Parathyroid adenoma (tissue), 2 donors: ENCODE results near the gene PLCB1.

Experiments
- H2AFZ ChIP-seq: fragments of 300-600 bp; sonication (generic); one replicate; pipeline ENCODE4 v1.7.0; 2017; ENCODE audit warnings: antibody characterized with exemption, mild to moderate bottlenecking
- H3K27ac ChIP-seq: fragments of 300-600 bp; sonication (generic); one replicate; pipeline ENCODE4 v1.7.0; 2017
- H3K27me3 ChIP-seq: fragments of 300-600 bp; sonication (generic); one replicate; pipeline ENCODE4 v1.7.0; 2017; ENCODE audit warnings: low read length; ENCODE audit not compliant: control insufficient read depth, insufficient read depth
- H3K36me3 ChIP-seq: fragments of 300-600 bp; sonication (generic); one replicate; pipeline ENCODE4 v1.7.0; 2017; ENCODE audit warnings: low read length; ENCODE audit not compliant: control insufficient read depth, insufficient read depth
- H3K4me1 ChIP-seq: fragments of 300-600 bp; sonication (generic); one replicate; pipeline ENCODE4 v1.7.0; 2017; ENCODE audit warnings: control low read depth
- H3K4me2 ChIP-seq: fragments of 300-600 bp; sonication (generic); one replicate; pipeline ENCODE4 v1.7.0; 2017; ENCODE audit warnings: low read length
- H3K4me3 ChIP-seq: fragments of 300-600 bp; sonication (generic); one replicate; pipeline ENCODE4 v1.7.0; 2017; ENCODE audit warnings: low read depth, low read length
- H3K79me2 ChIP-seq: fragments of 300-600 bp; sonication (generic); one replicate; pipeline ENCODE4 v1.7.0; 2017; ENCODE audit warnings: control low read depth
- H3K9ac ChIP-seq: fragments of 300-600 bp; sonication (generic); one replicate; pipeline ENCODE4 v1.7.0; 2017; ENCODE audit warnings: mild to moderate bottlenecking
- H3K9me3 ChIP-seq: fragments of 300-600 bp; sonication (generic); one replicate; pipeline ENCODE4 v1.7.0; 2017; ENCODE audit warnings: low read length; ENCODE audit not compliant: control insufficient read depth
- CTCF ChIP-seq: fragments of 300-600 bp; sonication (generic); IDR thresholded peaks from one replicate; pipeline ENCODE4 v1.7.0; 2017; ENCODE audit warnings: antibody characterized with exemption, mild to moderate bottlenecking
- donor health status: primary hyperparathyroidism.

The PLCB1 gene

GRCh38 chr20:8933381-8933807 is 801.3 kb downstream of the PLCB1 start:
- Histone ChIP-seq H3K27ac (no peak overlapping the region), H3K4me1 (peaks cover 4% of the 10 kb centered on the region), H3K27me3 (no peaks in the 10 kb centered on the region), H3K4me2 (no peak overlapping the region), H3K79me2 (no peaks in the 10 kb centered on the region), H3K9me3 (no peaks in the 10 kb centered on the region), H2AFZ (peak overlapping the region; percentile 30), H3K36me3 (no peaks in the 10 kb centered on the region), H3K4me3 (no peak overlapping the region), H3K9ac (no peak overlapping the region)
- TF ChIP-seq CTCF: no peak

GRCh38 chr20:8934362-8934761 is 802.3 kb downstream of the PLCB1 start:
- H3K4me1 ChIP-seq: peaks cover 4% of the 10 kb centered on the region
- H3K9ac ChIP-seq: no peak overlapping the region
- no peak overlapping the region for H2AFZ ChIP-seq
- no peaks in the 10 kb centered on the region for H3K27me3 ChIP-seq
- H3K9me3 ChIP-seq: no peaks in the 10 kb centered on the region
- no peak overlapping the region for H3K27ac ChIP-seq
- no peaks in the 10 kb centered on the region for H3K36me3 ChIP-seq
- H3K4me2 ChIP-seq: no peak overlapping the region
- TF ChIP-seq CTCF: no peak
- H3K4me3 ChIP-seq: no peak overlapping the region
- no peaks in the 10 kb centered on the region for H3K79me2 ChIP-seq
